HG03457 (cell line): Measurements from ENCODE around the gene KIAA1755.
"Not testable (repeated sequence)": the region's sequence is repeated elsewhere in the genome, so short reads cannot be mapped to it uniquely, and the experiment has no call there.

Experiments
- ATAC-seq: cut with Tn5 transposase; IDR thresholded peaks from one replicate; pipeline ENCODE4 v1.9.1; 2021; ENCODE audit warnings: moderate number of reproducible peaks; ENCODE audit not compliant: unreplicated experiment

Gene KIAA1755

GRCh38 chr20:38291966-38292365 lies 31.4 kb upstream of the KIAA1755 start:
- no peak for ATAC-seq

DNA sequence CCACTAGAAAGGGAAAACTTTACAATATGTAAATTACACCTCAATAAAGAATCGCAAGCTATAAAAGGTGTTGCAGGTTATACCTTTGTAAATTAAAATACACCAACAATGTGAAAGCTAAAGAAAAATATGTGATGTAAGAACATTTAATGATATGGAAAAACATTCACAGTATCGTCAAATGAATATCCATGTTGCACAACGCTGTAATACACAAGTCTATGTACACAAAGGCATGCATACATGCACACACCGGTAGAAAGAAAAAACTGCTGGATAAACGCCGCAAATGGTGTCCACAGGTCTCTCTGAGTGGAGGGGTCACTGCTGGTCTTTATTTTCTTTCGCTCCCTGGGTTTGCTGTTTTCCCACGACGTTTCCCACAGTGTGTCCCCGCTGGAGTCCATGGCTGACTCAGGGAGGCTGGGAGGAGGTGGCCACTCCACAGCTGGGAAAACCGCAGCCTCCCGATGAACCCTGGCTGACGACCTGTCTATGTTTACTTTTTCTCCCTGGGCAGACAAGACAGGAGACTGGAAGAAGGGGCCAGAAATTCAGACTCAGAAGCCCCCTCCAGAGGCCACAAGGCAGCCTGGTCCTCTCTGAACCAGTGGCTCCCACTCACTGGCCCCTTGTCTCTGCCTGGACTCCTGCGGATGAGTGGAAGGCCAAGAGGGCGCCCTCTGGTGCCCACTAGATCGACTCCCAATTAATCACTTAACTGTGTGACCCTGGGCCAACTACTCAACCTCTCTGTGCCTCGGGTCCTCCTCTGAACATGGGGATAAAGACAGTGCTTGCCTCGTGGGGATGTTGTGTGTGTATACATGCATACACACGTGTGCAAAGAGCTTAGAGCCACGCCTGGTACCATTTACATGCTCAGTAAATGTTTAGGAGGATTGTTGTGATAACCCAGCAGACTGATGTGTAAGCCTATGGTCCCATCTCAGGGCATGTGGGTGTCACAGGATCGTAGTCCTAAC lies 30.6 kb upstream of the KIAA1755 start:
- ATAC-seq, result no peak

DNA sequence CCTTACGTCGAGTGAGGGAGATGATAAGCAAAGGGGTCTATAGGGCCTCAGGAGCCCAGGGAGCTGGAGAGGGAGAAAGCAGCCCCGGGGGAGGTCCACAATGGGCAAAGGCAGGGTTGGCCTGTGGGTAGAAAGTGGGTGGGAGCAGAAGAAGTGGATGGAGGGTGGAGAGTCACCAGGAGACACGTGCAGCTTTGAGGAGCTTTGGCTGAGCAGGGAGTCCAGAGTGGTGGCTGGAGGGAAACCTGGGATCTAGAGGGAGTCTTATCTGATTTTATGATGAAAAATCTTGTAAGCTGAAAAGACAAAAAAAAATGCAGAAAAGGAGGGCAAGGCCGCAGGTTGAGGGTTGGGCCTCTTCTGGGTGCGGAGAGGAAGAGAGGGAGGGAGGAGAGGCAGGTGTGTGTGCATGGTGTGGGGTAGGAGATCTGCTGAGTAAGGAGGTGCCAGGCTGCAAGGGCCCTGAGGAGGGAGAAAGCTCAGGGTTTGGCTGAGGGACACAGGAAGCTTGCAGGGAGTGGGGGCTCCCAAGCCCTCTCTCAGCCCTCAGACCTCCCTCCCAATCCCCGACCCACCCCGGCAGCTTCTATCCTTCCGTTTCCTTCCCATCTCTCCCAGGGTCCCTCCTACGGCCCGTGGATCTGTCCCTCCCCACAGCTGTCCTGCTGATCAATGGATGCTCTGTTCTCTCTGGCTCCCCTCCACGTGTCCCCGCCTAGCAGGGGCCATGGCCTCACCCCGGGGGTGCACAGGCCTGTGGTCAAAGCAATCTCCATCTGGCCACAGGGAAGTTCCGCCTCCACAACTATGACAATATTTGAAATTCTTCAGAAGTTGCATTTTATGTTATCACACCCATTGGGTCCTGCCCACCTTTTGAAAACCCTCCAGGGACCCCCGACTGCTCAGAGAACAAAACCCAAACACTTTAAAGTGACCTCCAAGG lies 26.3 kb upstream of the KIAA1755 start:
- ATAC-seq, result no peak

DNA sequence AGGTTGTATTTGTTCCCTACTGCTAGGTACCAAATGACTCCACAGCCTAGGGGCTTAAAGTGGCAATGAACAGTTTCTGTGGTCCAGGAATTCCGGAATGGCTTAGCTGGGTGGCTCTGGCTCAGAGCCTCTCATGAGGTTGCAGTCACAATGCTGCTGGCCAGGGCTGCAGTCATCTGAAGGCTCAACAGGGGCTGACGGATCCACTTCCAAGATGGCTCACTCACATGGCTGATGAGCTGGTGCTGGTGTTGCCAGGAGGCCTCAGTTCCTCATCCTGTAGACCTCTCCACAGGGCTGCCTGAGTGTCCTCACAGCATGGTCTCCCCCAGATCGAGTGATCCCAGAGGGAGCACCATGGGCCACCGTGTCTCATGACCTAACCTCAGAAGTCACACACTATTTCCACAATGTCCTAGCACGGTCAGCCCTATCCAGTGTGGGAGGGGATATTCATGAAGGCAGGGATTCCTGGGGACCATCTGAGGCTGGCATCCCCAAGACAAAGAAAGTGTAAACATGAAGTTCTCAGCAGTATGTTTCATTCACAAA lies 24.4 kb upstream of the KIAA1755 start:
- no peak for ATAC-seq

DNA sequence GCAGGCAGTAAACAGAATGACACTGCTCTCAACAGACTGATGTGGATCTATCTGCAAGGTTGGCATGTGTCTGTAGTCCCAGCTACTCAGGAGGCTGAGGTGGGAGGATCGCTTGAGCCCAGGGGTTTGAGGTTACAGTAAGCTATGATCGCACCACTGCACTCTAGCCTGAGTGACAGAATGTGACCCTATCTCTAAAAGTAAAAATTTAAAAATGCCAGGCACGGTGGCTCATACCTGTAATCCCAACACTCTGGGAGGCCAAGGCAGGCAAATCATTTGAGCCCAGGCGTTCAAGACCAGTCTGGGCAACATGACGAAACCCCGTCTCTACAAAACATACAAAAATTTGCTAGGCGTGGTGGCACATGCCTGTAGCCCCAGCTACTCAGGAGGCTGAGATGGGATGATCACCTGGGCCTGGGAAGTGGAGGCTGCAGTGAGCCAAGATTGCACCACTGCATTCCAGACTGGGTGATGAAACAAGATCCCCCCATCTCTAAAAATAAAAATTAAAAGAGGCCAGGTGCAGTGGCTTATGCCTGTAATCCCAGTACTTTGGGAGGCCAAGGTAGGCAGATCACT lies 23.6 kb upstream of the KIAA1755 start:
- not testable (repeated sequence) for ATAC-seq

- ATAC-seq, result no peak
These were observed 22.7 kb upstream of the KIAA1755 start for GRCh38 chr20:38283236-38283635.

GRCh38 chr20:38281176-38281915 lies 20.8 kb upstream of the KIAA1755 start:
- not testable (repeated sequence) for ATAC-seq

DNA sequence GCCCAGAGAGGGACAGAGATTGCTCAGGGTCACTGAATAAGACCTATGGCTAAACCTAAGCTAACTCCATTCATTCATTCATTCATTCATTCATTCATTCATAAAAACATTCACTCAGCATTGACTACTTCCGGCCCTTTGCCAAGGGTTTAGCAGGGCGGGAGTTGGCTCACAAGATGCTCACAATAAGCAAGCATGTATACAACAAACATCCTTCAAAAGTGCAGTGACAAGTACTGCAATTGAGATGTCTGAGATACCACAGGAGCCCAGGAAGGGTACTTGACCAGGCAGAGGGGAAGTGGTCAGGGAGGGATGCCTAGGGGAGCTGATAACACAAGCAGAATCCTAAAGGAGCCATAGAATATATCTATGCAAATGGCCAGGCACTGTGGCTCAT lies 18.2 kb upstream of the KIAA1755 start:
- ATAC-seq, result no peak

GRCh38 chr20:38278131-38278530 lies 17.6 kb upstream of the KIAA1755 start:
- ATAC-seq, result no peak

DNA sequence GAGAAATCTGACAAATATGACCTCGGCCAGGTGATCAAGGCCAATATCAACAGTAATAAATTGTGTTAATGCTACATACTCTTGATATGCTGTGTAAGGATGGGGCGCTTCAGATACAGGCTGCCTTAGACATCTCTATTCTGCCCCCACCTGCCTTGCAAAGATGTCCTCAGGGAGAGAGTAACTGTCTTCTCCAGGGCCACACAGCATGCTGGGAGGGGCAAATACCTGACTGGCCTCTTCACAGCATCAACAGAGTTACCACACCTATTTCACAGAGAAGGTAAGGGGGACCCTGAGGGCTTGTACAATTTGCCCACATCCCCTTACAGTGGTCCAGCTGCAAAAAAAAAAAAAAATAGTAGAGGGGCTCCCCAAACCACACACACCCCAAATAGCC lies 17.2 kb upstream of the KIAA1755 start:
- ATAC-seq, result no peak

DNA sequence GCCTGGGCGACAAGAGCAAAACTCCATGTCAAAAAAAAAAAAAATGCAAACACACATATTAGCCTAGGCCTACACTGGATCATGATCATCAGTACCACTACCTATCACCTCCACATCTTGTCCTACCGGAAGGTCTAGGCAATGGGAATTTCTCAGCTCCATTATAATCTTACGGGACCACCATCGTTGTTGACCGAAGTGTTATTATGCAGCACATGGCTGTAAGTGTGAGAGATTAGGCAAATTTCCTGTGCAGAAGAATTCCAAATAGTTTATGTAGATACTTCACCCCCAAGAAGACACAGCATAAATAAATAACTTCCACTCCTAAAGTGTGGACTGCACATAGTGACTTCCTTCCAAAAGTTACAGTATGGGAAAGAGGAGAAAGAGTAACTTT lies 16.8 kb upstream of the KIAA1755 start:
- ATAC-seq, result no peak

- no peak for ATAC-seq
These were observed 15.4 kb upstream of the KIAA1755 start for GRCh38 chr20:38275815-38276550.

DNA sequence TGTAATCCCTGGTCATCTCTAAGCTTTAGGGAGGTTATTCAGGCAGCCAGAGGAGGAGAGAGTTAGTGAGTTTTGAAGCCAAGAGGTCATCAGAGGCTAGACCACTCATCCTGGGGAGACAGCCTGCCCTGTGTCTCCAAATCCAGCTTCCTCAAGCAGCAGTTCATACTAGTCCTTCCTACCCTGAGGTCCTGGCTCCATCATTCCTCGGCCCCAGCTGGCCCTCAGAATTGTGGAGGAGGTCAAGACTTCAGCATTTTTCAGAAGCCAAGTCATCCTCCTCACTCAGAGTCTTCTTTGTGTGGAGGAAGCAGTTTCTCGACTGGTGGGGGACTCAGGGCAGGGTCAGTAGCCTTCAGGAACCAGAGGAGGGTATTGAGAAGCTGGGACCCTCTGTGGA lies 12.4 kb upstream of the KIAA1755 start:
- ATAC-seq, result no peak

DNA sequence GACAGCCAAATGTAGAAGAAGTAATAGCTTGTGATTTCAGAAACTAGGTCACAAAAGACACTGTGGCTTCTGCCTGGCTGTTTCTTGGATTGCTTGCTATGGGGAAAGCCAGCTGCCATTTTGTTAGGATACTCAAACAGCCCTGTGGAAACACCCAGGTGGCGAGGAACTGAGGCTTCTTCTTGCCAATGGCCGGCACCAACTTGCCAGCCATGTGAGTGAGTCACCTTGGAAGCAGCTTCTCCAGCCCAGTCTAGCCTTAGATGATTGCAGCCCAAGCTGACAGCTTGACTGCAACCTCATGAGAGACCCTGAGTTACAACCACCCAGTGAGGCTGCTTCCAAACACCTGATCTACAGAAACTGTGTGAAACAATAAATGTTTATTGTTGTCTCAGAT lies 11.9 kb upstream of the KIAA1755 start:
- no peak for ATAC-seq

- no peak for ATAC-seq
These were observed 11.1 kb upstream of the KIAA1755 start for GRCh38 chr20:38271608-38272120.

GRCh38 chr20:38270869-38271605 lies 10.5 kb upstream of the KIAA1755 start:
- no peak for ATAC-seq

DNA sequence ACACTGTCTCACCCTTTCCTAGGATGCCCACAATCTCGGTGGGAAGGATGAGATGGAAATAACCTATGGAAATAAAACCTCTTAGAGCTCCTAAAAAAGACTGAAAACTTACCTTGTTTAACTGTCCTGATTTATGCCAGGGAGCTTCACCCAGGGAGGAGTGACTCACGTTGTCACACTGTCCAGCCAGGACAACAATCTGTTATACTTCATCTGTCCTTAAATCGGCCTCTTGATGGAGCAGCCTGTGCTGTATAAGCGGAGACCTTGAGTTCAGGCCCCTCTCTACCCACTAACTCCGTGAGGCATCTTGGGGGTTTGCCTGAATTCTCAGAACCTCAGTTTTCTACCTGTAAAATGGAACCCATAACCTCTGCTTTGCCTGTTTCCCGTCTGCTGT lies 9.2 kb upstream of the KIAA1755 start:
- ATAC-seq, result no peak

- ATAC-seq, result no peak
These were observed 8.5 kb upstream of the KIAA1755 start for GRCh38 chr20:38269040-38269439.
